Medulla oblongata (tissue), 1 donor: ENCODE results near the gene PIK3CB.
"Not testable (repeated sequence)": the region's sequence is repeated elsewhere in the genome, so short reads cannot be mapped to it uniquely, and the experiment has no call there.

ENCODE experiments used
- DNase-seq: peaks from one replicate; pipeline ENCODE4 v3.0.0-alpha.2; 2015; ENCODE audit errors: extremely low spot score

PIK3CB gene

GRCh38 chr3:138846824-138847223, 12.1 kb upstream of the PIK3CB start:
- DNase-seq, result not testable (repeated sequence)

GRCh38 chr3:138846262-138846791, 11.6 kb upstream of the PIK3CB start:
- DNase-seq, result no peak

DNA sequence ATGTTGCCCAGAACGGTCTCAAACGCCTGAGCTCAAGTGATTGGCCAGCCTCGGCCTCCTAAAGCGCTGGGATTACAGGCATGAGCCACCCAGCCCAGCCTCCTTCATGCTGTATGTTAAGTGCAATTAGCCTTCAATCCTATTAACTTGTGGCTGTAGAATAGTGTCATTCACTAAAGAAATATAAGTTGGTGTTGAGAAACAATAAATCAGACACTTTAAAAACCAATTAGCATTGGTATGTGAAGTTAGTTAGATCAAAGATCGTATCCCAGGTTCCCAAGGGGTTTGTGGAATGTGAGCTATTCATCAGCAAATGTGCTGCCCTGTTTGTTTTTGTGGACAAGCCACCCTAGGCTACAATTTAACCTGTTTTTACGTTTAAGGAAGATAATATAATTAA, 11.0 kb upstream of the PIK3CB start:
- DNase-seq, result no peak

DNA sequence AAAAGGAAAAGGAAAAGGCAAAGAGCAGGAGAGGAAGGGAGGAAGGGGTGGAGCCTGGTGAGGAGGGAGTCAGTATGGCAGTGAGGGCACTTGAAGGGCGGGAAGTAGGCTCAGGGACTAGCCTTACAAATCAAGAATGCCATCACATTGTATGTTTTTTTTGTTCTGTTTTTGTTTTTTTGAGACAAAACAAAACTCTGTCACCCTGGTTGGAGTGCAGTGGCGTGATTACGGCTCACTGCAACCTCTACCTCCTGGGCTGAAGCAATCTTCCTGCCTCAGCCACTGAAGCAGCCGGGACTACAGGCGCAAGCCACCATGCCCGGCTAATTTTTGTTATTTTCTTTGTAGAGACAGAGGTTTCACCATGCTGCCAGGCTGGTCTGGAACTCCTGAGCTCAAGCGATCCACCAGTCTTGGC, 10.5 kb upstream of the PIK3CB start:
- DNase-seq, result no peak

DNA sequence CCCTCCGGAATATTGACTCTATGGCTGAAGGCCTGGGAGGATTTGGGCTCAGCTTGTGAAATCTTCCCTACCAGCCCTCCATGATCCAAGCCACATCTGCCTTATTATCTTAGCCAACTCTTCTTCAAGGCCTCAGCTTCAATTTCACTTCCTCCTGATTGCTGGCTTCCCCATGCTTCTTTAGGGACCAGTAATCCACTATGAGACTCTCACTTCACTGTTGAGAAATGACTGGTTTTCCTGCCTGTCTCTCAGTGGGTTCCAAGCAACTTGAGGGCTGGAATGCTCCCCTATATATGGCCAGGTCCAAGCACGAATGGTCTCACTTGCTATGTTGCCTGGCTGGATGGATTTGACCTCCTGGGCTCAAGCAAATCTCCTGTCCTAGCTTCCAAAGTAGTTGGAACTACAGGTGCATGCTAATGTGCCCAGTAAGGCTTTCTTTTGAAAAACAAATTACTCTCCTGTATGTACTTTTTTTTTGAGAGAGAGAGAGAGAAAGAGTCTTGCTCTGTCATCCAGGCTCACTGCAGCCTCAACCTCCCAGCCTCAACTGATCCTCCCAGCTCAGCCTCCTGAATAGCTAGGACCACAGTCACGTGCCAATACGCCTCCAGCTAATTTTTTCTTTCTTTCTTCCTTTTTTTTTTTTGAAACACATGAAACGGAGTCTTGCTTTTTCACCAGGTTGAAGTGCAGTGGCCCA, 7.9 kb upstream of the PIK3CB start:
- peak; percentile 66 for DNase-seq

- DNase-seq, result not testable (repeated sequence)
Measured at GRCh38 chr3:138838385-138838784, 3.7 kb upstream of the PIK3CB start.

- DNase-seq, result not testable (repeated sequence)
Measured at GRCh38 chr3:138835846-138836245, 1.1 kb upstream of the PIK3CB start.

- no peak for DNase-seq
Measured at GRCh38 chr3:138835397-138835757, 649 bp upstream of the PIK3CB start.

GRCh38 chr3:138833899-138834595, 681 bp downstream of the PIK3CB start:
- DNase-seq, result peak; percentile 40

GRCh38 chr3:138832473-138833057, 2.2 kb downstream of the PIK3CB start:
- DNase-seq, result not testable (repeated sequence)

- no peak for DNase-seq
Measured at GRCh38 chr3:138829886-138830510, 4.7 kb downstream of the PIK3CB start.

GRCh38 chr3:138829097-138829496, 5.6 kb downstream of the PIK3CB start:
- DNase-seq, result no peak

DNA sequence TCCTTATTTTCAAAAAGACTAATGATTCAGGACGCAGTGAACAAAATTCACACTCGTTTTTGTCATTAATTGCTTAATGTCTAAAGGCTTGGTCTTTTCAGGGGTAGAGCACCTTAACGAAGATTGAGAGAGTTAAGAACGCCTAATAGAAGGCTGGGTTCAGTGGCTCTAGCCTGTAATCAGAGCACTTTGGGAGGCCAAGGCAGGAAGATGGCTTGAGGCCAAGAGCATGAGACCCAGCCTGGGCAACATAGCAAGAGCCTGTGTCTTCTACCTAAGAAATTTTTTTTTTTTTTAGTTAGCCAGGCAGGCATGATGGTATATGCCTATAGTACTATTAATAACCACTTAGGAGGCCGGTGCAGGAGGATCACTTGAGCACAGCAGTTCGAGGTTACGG, 7.5 kb downstream of the PIK3CB start:
- DNase-seq, result no peak

DNA sequence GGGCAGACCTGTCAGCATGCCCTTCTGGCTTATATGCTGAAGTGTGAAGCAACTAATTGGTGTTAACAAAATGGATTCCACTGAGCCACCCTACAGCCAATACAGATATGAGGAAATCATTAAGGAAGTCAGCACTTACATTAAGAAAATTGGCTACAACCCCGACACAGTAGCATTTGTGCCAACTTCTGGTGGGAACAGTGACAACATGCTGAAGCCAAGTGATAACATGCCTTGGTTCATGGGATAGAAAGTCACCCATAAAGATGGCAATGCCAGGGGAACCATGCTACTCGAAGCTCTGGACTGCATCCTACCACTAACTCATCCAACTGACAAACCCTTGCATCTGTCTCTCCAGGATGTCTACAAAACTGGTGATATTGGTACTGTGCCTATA, 9.4 kb downstream of the PIK3CB start:
- no peak for DNase-seq

- no peak for DNase-seq
Measured at GRCh38 chr3:138824114-138824506, 10.6 kb downstream of the PIK3CB start.

GRCh38 chr3:138820379-138820778, 14.3 kb downstream of the PIK3CB start:
- DNase-seq, result not testable (repeated sequence)

GRCh38 chr3:138818185-138818860, 16.4 kb downstream of the PIK3CB start:
- DNase-seq, result peak; percentile 30

DNA sequence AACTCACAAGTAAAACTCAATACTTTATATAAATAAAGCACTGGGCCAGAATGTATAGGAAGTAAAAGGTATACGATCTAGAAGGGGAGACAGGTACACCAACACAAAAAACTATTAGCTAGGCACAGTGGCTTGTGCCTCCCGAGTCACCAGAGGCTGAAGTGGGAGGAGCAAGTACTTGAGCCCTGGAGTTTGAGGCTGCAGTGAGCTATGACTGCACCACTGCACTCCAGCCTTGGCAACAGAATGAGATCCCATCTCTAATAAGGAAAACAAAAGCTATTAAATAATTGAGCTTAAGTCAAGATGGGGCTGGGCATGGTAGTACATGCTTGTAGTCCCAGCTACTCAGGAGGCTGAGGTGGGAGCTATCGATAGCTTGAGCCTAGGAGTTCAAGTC, 17.0 kb downstream of the PIK3CB start:
- no peak for DNase-seq

DNA sequence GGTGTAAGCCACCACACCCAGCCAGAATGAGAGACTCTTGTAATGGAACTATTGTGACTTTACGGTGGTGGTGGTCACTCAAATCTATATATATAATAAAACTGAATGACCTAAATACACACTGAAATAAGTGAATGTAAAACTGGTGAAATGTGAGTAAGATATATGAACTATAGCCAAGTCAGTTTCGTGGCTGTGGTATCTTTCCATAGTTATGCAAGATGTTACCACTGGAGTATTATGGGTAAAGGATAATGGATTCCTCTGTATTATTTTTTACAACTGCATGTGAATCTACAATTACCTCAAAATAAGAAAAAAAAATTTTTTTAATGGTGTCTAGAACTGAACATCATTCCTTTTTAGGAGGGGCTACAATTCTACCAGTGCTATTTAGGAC, 21.9 kb downstream of the PIK3CB start:
- no peak for DNase-seq

GRCh38 chr3:138809500-138810256, 25.1 kb downstream of the PIK3CB start:
- DNase-seq, result no peak
